ENCODE data around the gene CCT6A.
"Not testable (repeated sequence)": the region's sequence is repeated elsewhere in the genome, so short reads cannot be mapped to it uniquely, and the experiment has no call there.

The CCT6A gene

DNA sequence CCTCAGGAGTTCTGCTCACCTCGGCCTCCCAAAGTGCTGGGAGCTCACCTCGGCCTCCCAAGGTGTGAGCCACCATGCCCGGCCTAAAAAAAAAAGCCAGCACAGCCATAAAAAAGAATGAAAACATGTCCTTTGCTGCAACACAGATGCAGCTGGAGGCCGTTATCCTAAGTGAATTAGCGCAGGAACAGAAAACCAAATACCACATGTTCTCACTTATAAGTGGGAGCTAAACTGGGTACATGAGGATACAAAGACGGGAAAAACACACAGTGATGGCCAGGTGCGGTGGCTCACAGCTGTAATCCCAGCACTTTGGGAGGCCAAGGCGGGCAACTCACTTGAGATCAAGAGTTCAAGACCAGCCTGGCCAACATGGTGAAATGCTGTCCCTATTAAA, 21.2 kb upstream of the CCT6A start:
- H3K9ac ChIP-seq (ENCODE audit: low read depth, low read length), result no peak overlapping the region
- H3K27me3 ChIP-seq (ENCODE audit: insufficient read depth, low read length), result no peaks in the 10 kb centered on the region
- peaks cover 55% of the 10 kb centered on the region for H3K36me3 ChIP-seq (ENCODE audit: insufficient read depth, low read length)
- no peaks in the 10 kb centered on the region for H3K4me1 ChIP-seq (ENCODE audit: insufficient read depth, low read length)
- H3K27ac ChIP-seq (ENCODE audit: low read depth, low read length), result no peak overlapping the region
- H3K4me3 ChIP-seq (ENCODE audit: low read length), result no peak overlapping the region
- 95% methylated on average over 8 of the region's 8 CpGs for WGBS
- H3K9me3 ChIP-seq (ENCODE audit: insufficient read depth, low read depth, low read length), result no peaks in the 10 kb centered on the region

GRCh38 chr7:56031556-56031955, 20.0 kb upstream of the CCT6A start:
- not testable (repeated sequence) for H3K9ac ChIP-seq (ENCODE audit: low read depth, low read length); H3K9me3 ChIP-seq (ENCODE audit: insufficient read depth, low read depth, low read length); H3K4me1 ChIP-seq (ENCODE audit: insufficient read depth, low read length); H3K27me3 ChIP-seq (ENCODE audit: insufficient read depth, low read length); H3K4me3 ChIP-seq (ENCODE audit: low read length); H3K27ac ChIP-seq (ENCODE audit: low read depth, low read length)
- 85% methylated on average over 8 of the region's 8 CpGs for WGBS
- H3K36me3 ChIP-seq (ENCODE audit: insufficient read depth, low read length), result peaks cover 51% of the 10 kb centered on the region

DNA sequence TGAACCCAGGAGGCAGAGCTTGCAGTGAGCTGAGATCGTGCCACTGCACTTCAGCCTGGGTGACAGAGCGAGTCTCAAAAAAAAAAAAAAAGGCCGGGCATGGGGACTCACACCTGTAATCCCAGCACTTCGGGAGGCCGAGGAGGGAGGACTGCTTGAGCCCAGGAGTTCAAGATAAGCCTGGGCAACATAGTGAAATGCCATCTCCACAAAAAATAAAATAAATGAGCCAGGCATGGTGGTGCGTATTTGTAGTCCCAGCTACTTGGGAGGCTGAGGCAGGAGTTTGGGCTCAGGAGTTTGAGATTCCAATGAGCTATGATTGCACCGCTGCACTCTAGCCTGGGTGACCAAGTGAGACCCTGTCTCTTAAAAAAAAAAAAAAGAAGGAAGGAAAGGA, 19.0 kb upstream of the CCT6A start:
- H3K9ac ChIP-seq (ENCODE audit: low read depth, low read length); H3K9me3 ChIP-seq (ENCODE audit: insufficient read depth, low read depth, low read length); H3K27ac ChIP-seq (ENCODE audit: low read depth, low read length); H3K27me3 ChIP-seq (ENCODE audit: insufficient read depth, low read length); H3K4me1 ChIP-seq (ENCODE audit: insufficient read depth, low read length): not testable (repeated sequence)
- Histone ChIP-seq H3K36me3 (ENCODE audit: insufficient read depth, low read length) (peaks cover 43% of the 10 kb centered on the region), H3K4me3 (ENCODE audit: low read length) (peak overlapping the region; percentile 81; the same call in 1 of the 2 replicates)
- WGBS, result 94% methylated on average over 7 of the region's 7 CpGs

GRCh38 chr7:56033671-56034432, 17.7 kb upstream of the CCT6A start:
- H3K4me3 ChIP-seq (ENCODE audit: low read length), result peak overlapping the region; percentile 81
- H3K36me3 ChIP-seq (ENCODE audit: insufficient read depth, low read length), result peaks cover 30% of the 10 kb centered on the region
- H3K4me1 ChIP-seq (ENCODE audit: insufficient read depth, low read length), result no peaks in the 10 kb centered on the region
- no peaks in the 10 kb centered on the region for H3K27me3 ChIP-seq (ENCODE audit: insufficient read depth, low read length)
- H3K27ac ChIP-seq (ENCODE audit: low read depth, low read length), result peak overlapping the region; percentile 75
- no peaks in the 10 kb centered on the region for H3K9me3 ChIP-seq (ENCODE audit: insufficient read depth, low read depth, low read length)
- peak overlapping the region; percentile 84 for H3K9ac ChIP-seq (ENCODE audit: low read depth, low read length)
- WGBS, result 1% methylated on average over 27 of the region's 27 CpGs

DNA sequence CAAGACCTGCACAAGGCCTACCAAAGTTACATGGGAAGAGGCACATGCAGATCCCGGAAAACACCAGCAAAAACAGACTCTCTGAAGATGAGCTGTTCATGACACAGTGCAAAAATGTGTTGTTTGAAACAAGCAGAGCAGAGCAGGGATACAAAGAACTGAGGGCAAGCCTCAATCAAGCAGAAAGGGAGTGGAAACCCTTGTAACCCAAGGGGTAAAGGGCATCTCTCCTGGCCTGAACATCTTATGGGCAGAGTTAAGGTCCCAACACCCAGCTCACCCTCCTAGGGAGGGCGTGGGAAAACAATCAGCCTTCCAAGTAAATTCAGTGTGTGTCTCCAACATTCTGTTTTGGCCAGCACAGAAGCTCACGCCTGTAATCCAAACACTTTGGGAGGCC, 10.8 kb upstream of the CCT6A start:
- no peak overlapping the region for H3K4me3 ChIP-seq (ENCODE audit: low read length)
- H3K9ac ChIP-seq (ENCODE audit: low read depth, low read length), result no peak overlapping the region
- peaks cover 17% of the 10 kb centered on the region for H3K36me3 ChIP-seq (ENCODE audit: insufficient read depth, low read length)
- H3K4me1 ChIP-seq (ENCODE audit: insufficient read depth, low read length), result no peaks in the 10 kb centered on the region
- 94% methylated on average over 3 of the region's 3 CpGs for WGBS
- no peaks in the 10 kb centered on the region for H3K27me3 ChIP-seq (ENCODE audit: insufficient read depth, low read length)
- no peaks in the 10 kb centered on the region for H3K9me3 ChIP-seq (ENCODE audit: insufficient read depth, low read depth, low read length)
- H3K27ac ChIP-seq (ENCODE audit: low read depth, low read length), result no peak overlapping the region

DNA sequence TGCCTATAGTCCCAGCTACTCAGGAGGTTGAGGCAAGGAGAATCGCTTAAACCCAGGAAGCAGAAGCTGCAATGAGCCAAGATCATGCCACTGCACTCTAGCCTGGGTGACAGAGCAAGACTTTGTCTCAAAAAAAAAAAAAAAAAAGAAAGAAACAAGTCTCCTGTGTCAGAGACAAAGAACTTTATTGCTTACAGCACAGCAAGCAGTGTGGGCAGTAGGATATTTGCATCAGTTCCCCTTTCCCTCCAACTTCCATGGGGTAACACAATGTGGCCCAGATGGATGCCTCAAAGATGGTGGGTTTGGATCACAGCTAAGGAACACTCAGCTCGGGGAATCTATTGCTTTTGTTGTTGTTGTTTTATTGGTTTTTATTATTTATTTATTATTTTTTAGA, 5.8 kb upstream of the CCT6A start:
- H3K4me1 ChIP-seq (ENCODE audit: insufficient read depth, low read length); H3K9me3 ChIP-seq (ENCODE audit: insufficient read depth, low read depth, low read length); H3K4me3 ChIP-seq (ENCODE audit: low read length); H3K9ac ChIP-seq (ENCODE audit: low read depth, low read length); H3K27me3 ChIP-seq (ENCODE audit: insufficient read depth, low read length); H3K27ac ChIP-seq (ENCODE audit: low read depth, low read length): not testable (repeated sequence)
- peaks cover 12% of the 10 kb centered on the region for H3K36me3 ChIP-seq (ENCODE audit: insufficient read depth, low read length)
- WGBS, result 95% methylated on average over 1 of the region's 2 CpGs

GRCh38 chr7:56046721-56047445, 4.7 kb upstream of the CCT6A start:
- H3K9ac ChIP-seq (ENCODE audit: low read depth, low read length), result no peak overlapping the region
- H3K36me3 ChIP-seq (ENCODE audit: insufficient read depth, low read length), result peaks cover 10% of the 10 kb centered on the region
- H3K9me3 ChIP-seq (ENCODE audit: insufficient read depth, low read depth, low read length), result no peaks in the 10 kb centered on the region
- no peak overlapping the region for H3K4me3 ChIP-seq (ENCODE audit: low read length)
- H3K27me3 ChIP-seq (ENCODE audit: insufficient read depth, low read length), result no peaks in the 10 kb centered on the region
- no peaks in the 10 kb centered on the region for H3K4me1 ChIP-seq (ENCODE audit: insufficient read depth, low read length)
- 88% methylated on average over 5 of the region's 5 CpGs for WGBS
- no peak overlapping the region for H3K27ac ChIP-seq (ENCODE audit: low read depth, low read length)

- not testable (repeated sequence) for H3K27me3 ChIP-seq (ENCODE audit: insufficient read depth, low read length); H3K4me1 ChIP-seq (ENCODE audit: insufficient read depth, low read length); H3K36me3 ChIP-seq (ENCODE audit: insufficient read depth, low read length); H3K9me3 ChIP-seq (ENCODE audit: insufficient read depth, low read depth, low read length); H3K27ac ChIP-seq (ENCODE audit: low read depth, low read length); H3K4me3 ChIP-seq (ENCODE audit: low read length); H3K9ac ChIP-seq (ENCODE audit: low read depth, low read length)
- 93% methylated on average over 11 of the region's 11 CpGs for WGBS
Measured at GRCh38 chr7:56047446-56048116, 4.0 kb upstream of the CCT6A start.

GRCh38 chr7:56048245-56048644, 3.3 kb upstream of the CCT6A start:
- WGBS, result 100% methylated on average over 1 of the region's 1 CpG
- Histone ChIP-seq H3K27me3 (ENCODE audit: insufficient read depth, low read length) (no peaks in the 10 kb centered on the region), H3K4me1 (ENCODE audit: insufficient read depth, low read length) (peaks cover 7% of the 10 kb centered on the region; the same call in 1 of the 2 replicates), H3K36me3 (ENCODE audit: insufficient read depth, low read length) (peaks cover 12% of the 10 kb centered on the region), H3K9ac (ENCODE audit: low read depth, low read length) (no peak overlapping the region), H3K9me3 (ENCODE audit: insufficient read depth, low read depth, low read length) (no peaks in the 10 kb centered on the region), H3K27ac (ENCODE audit: low read depth, low read length) (no peak overlapping the region), H3K4me3 (ENCODE audit: low read length) (no peak overlapping the region)

DNA sequence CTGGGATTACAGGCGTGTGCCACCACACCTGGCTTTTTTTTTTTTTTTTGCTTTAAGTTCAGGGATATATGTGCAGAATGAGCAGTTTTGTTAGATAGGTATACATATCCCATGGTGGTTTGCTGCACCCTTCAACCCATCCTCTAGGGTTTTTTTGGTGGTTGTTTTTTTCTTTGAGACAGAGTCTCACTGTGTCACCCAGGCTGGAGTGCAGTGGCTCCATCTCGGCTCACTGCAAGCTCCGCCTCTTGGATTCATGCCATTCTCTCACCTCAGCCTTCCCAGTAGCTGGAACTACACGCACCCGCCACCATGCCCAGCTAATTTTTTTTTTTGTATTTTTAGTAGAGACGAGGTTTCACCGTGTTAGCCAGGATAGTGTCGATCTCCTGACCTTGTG, 2.8 kb upstream of the CCT6A start:
- WGBS, result 79% methylated on average over 7 of the region's 8 CpGs
- not testable (repeated sequence) for H3K4me3 ChIP-seq (ENCODE audit: low read length); H3K27me3 ChIP-seq (ENCODE audit: insufficient read depth, low read length); H3K9me3 ChIP-seq (ENCODE audit: insufficient read depth, low read depth, low read length); H3K27ac ChIP-seq (ENCODE audit: low read depth, low read length); H3K9ac ChIP-seq (ENCODE audit: low read depth, low read length); H3K4me1 ChIP-seq (ENCODE audit: insufficient read depth, low read length)
- peaks cover 17% of the 10 kb centered on the region for H3K36me3 ChIP-seq (ENCODE audit: insufficient read depth, low read length)

- Histone ChIP-seq H3K27ac (ENCODE audit: low read depth, low read length) (peak overlapping the region; percentile 86), H3K9me3 (ENCODE audit: insufficient read depth, low read depth, low read length) (no peaks in the 10 kb centered on the region), H3K36me3 (ENCODE audit: insufficient read depth, low read length) (peaks cover 39% of the 10 kb centered on the region), H3K4me1 (ENCODE audit: insufficient read depth, low read length) (peaks cover 9% of the 10 kb centered on the region), H3K9ac (ENCODE audit: low read depth, low read length) (peak overlapping the region; percentile 100), H3K27me3 (ENCODE audit: insufficient read depth, low read length) (no peaks in the 10 kb centered on the region), H3K4me3 (ENCODE audit: low read length) (peak overlapping the region; percentile 79)
- under 1% methylated on average over 9 of the region's 9 CpGs for WGBS
Measured at GRCh38 chr7:56051053-56051338, 569 bp upstream of the CCT6A start.
